GM21447 (cell line): ENCODE data around the gene BCAS3.
"Not testable (repeated sequence)": the region's sequence is repeated elsewhere in the genome, so short reads cannot be mapped to it uniquely, and the experiment has no call there.

Experiments
- ATAC-seq: cut with Tn5 transposase; IDR thresholded peaks from one replicate; pipeline ENCODE4 v1.9.1; 2021; ENCODE audit not compliant: unreplicated experiment

BCAS3 gene

DNA sequence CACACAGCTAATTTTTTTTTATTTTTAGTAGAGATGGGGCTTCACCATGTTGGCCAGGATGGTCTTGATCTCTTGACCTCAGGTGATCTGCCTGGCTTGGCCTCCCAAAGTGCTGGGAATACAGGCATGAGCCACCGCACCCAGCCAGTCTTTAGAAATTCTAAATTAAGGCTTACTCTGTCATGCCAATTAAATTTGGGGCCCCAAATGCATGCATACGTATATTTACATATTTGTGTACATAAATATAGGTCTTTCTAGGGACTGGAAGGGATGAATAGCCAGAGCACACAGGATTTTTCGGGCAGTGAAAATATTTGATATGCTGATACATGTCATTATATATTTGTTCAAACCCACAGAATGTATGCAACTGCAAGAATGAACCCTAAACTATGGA is 105.1 kb downstream of the BCAS3 start:
- ATAC-seq: no peak

DNA sequence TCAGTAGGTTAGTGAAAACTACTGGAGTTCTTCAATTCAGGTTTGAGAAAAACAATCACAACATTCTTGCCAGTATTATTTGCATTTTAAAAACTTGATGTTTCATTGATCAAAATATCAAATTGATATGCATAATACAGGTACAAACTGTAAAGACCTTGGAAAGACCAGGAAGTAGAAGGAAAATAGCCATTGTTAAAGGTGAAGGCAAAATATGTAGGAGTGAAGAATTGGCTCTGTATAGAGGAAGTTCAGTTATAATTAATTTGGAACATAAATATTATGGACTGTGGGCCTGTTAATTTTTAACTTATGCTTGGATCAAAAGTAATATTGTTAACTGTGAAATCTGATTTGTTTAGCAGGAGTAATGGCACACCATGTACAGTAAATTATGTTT is 112.6 kb downstream of the BCAS3 start:
- ATAC-seq: no peak

- no peak for ATAC-seq
Observed at GRCh38 chr17:60792250-60792898, 114.7 kb downstream of the BCAS3 start.

DNA sequence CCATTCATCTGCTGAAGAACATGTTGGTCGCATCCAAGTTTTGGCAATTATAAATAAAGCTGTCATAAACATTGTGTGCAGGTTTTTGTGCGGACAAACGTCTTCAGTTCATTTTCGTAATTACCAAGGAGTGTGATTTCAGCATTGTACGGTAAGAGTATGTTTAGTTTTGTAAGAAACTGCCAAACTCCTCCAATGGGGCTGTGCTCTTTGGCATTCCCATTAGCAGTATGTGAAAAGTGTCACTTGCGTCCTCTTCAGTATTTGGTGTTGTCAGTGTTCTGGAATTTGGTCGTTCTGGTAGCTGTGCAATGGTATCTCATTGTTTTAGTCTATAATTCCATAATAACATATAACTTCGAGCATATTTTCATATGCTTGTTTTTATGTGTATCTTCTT is 120.9 kb downstream of the BCAS3 start:
- ATAC-seq: no peak

DNA sequence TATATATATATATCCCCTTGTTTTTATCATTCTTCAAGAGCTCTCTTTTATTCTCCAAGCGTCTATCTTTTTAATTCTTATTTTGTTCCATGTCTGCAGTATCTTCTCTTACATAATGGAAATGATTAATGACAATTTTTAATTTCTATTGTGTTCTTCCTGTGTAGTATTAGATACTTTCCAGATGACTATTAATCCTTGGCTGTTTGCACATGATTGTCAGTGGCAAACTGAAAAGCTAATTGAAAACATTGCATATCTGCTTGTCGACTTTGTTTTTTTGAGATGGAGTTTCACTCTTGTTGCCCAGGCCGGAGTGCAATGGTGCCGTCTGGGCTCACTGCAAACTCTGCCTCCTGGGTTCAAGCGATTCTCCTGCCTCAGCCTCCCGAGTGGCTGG is 124.7 kb downstream of the BCAS3 start:
- no peak for ATAC-seq

DNA sequence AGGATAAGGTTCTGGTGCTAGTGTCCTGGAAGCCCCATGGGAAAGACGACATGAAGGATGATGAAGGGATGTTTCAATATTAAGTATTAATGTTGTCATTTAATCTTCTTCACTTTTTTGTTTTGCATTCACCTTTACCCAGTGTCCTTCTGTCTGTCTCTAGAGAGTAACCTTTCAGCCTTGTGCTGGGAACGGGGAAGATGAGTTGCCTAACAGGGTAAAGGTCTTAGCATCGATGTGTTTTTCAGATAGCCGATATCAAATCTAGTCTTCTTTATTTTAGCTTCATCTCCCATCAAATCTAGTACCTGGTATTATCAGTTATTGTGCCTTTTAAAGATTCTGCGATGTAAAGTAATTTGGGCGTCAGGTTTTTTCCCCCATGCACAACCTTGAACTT is 125.4 kb downstream of the BCAS3 start:
- no peak for ATAC-seq

DNA sequence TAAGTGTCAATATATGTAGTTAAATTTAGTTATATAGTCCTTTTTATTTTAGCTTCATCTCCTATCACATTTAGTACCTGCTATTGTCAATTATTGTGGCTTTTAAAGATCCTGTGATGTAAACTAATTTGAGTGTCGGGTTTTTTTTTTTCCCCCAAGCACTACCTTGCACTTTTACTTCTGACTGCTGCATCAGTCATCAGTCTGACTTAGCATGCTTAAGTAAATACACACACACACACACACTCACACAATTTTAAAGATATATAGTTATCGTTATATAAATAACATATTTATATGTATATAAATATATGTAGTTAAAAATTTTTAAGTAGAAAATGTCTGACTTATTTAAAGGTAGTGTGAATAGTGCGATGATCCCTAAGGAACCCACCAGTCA is 127.2 kb downstream of the BCAS3 start:
- no peak for ATAC-seq

DNA sequence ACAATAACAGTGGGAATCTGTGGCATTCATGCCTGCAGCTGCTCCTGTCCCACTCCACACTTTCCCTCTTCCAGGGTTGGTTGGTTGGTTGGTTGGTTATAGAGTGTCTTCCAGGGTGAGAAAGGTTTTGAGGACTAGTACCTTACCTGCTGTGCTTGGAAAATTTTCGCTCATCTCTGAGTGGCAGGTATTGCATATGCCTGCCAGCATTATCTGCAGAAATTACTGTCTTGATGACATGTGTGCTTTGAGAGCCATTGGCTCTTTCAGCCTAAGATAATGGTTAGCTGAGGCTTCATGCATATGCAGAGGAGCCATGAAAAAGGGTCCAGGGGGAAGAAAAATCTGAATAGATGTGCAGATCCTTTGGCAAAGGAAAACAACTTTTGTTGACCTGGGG is 131.8 kb downstream of the BCAS3 start:
- ATAC-seq: no peak

DNA sequence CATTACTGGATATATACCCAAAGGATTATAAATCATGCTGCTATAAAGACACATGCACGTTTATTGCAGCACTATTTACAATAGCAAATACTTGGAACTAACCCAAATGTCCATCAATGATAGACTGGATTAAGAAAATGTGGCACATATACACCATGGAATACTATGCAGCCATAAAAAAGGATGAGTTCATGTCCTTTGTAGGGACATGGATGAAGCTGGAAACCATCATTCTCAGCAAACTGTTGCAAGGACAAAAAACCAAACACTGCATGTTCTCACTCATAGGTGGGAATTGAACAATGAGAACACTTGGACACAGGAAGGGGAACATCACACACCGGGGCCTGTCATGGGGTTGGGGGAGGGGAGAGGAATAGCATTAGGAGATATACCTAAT is 137.3 kb downstream of the BCAS3 start:
- not testable (repeated sequence) for ATAC-seq

GRCh38 chr17:60817192-60817591 is 139.5 kb downstream of the BCAS3 start:
- ATAC-seq: no peak

DNA sequence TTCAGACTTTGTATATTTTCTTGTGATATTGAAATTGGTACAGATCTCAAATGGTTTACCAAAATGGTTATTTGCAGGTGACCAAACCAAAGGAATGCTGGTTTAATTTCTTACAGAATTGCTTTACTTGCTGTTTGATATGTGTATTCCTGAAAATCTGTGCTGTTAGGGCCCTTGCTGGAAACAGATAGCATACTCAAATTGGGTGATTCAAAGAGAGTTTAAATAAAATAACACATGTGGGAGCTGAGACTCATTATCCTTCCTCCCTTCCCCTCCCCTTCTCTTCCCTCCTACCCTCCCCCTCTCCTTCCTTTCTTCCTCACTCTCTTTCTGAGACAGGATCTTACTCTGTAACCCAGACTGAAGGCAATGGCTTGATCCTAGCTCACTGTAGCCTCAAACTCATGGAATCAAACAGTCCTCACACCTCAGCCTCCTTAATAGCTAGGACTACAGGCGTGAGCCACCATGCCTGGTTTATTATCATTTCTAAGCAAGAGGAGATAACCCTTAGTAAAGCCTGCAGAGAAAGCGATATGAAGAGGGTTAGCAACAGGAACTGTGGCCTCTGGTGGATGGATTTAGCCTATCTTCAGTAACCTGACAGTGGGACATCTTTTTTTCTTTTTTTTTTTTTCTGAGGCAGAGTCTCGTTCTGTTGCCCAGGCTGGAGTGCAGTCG is 141.9 kb downstream of the BCAS3 start:
- ATAC-seq: no peak

- ATAC-seq: no peak
Observed at GRCh38 chr17:60823515-60823914, 145.9 kb downstream of the BCAS3 start.

DNA sequence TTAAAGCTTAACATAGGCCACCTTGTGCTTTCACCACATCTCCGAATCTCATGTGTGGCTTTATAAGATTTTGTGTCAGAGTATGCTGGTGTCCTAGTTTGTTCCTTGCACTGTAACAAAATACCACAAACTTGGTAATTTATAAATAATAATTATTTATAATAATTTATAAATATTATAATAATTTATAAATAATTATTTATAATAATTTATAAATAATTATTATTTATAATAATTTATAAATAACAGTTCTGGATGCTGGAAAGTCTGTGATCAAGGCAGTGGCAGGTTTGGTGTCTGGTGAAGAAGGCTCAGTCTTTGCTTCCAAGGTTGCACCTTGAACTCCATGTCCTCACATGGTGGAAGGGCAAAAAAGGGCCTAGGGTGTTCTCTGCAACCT is 147.7 kb downstream of the BCAS3 start:
- ATAC-seq: no peak

DNA sequence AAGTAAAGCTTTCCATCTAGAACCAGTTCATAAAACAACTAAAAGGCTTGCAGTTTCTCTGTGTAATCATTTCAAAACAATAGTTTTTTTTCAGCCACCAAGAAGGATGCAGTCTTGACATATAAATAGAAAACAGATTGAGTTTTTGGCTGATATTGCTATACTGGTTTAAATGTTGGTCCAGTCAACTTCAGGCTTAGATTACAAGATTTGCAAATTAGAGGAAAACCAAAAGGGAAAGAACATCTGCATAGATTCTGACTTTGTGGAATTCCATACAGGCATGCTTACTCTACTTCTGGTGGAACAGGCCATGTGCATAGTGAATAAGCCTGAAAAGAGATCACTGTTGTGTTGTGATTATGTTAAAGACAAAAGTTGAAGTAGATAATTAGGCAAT is 150.3 kb downstream of the BCAS3 start:
- ATAC-seq: no peak

DNA sequence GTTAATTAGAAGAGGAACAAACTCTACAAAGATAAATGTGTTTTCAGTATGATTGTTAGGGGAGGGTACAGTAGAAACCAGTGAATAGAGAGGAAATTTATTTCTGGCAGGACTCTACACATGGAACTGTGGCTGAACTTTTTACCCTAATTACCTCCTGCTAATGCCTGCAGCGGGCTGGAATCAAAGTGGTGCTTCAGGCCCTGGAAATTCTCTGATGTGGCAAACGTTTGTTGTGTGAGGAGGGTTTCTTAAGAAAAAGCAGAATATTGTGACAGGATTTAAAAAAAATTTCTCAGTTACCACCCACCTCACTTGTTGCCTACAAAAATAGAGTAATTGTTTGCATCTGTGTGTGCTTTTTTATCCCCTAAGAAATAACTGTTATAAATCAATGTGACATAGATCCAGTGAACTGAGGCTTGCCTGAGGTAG is 154.5 kb downstream of the BCAS3 start:
- no peak for ATAC-seq

GRCh38 chr17:60832631-60833030 is 155.0 kb downstream of the BCAS3 start:
- ATAC-seq: no peak

DNA sequence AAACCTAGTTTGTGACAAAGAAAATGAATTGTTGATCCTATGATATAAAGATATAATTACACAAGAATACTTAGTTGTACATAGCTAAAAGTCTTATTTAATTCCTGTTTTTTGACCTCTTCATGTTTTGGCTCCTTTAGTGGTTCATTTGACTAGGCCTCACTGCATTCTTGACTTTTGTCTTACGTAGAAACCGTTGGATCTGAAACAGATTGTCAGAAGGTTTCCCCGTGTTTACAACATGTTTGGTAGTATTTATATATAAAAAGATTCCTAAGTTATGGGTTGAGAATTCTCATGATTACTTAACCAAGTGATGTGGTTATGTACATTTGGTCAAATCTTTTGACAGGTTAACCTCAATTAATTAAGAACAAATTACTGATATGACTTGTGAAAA is 162.8 kb downstream of the BCAS3 start:
- ATAC-seq: no peak

DNA sequence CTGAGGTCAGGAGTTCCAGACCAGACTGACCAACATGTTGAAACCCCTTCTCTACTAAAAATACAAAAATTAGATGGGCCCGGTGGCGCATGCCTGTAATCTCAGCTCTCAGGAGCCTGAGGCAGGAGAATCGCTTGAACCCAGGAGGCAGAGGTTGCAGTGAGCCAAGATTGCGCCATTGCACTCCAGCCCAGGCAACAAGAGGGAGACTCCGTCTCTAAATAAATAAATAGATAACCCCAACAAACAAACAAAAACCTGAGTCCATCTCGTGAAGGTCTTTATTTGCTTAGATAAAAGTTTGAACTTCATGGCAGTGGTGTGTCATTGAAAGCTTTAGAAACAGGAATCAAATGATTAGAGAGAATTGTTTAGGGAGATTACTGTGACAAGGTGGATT is 167.4 kb downstream of the BCAS3 start:
- no peak for ATAC-seq

DNA sequence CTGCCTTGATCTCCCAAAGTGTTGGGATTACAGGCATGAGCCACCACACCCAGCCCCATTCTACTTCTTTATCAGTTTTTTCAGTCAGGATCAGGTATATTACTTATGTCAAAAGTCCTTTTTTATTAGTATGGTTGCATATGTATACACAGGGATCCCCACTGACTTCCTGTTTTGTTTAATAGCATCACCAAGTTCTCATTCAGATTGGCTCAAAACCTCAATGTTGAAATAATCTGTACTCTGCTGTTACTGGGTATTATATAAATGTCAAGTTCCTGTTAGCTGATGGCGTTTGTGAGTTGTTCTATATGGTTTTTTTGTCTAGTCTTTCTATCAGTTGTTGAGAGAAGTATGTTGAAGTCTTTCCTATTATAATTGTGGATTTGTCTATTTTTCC is 168.5 kb downstream of the BCAS3 start:
- no peak for ATAC-seq

- no peak for ATAC-seq
Observed at GRCh38 chr17:60851181-60851580, 173.5 kb downstream of the BCAS3 start.

- no peak for ATAC-seq
Observed at GRCh38 chr17:60857556-60858080, 180.0 kb downstream of the BCAS3 start.

- no peak for ATAC-seq
Observed at GRCh38 chr17:60862482-60862881, 184.8 kb downstream of the BCAS3 start.
